ENCODE data around the gene MECP2. TPM values are rescaled to one million over a fixed set of nuclear protein-coding genes. Genes with fewer than 3 reads are reported as not detected.

MECP2 gene
- polyA plus RNA-seq, 4 donors = 9.4 to 18.4 (median 12.9) TPM

- Histone ChIP-seq H3K27ac (ENCODE audit: low read depth in 1 of 3, low read length in 2 of 3) (peak overlapping the region in 1 of 3 donors; percentile 41), H3K4me1 (ENCODE audit: control insufficient read depth in 3 of 3, insufficient read depth in 2 of 3, low read depth in 1 of 3, low read length in 2 of 3) (peaks cover 0 to 8% (median 0%) of the 10 kb centered on the region in 3 donors), H3K27me3 (ENCODE audit: control insufficient read depth in 3 of 3, insufficient read depth in 3 of 3, low read length in 3 of 3) (no peaks in the 10 kb centered on the region), H3K36me3 (ENCODE audit: control insufficient read depth in 3 of 3, insufficient read depth in 2 of 3, low read depth in 1 of 3, low read length in 3 of 3) (peaks cover 0 to 26% (median under 1%) of the 10 kb centered on the region in 3 donors), H3K9me3 (ENCODE audit: control insufficient read depth in 2 of 2, insufficient read depth in 1 of 2, low read depth in 1 of 2, low read length in 1 of 2) (no peaks in the 10 kb centered on the region), H3K4me3 (ENCODE audit: low read depth in 1 of 3, low read length in 3 of 3) (no peak overlapping the region)
- DNase-seq (no peak), FAIRE-seq (no peak)
- WGBS, 3 donors = 45 to 50% (median 45%) methylated on average over 7 of the region's 7 CpGs
These were observed 57.2 kb downstream of the MECP2 start for GRCh38 chrX:154040307-154040756.

DNA sequence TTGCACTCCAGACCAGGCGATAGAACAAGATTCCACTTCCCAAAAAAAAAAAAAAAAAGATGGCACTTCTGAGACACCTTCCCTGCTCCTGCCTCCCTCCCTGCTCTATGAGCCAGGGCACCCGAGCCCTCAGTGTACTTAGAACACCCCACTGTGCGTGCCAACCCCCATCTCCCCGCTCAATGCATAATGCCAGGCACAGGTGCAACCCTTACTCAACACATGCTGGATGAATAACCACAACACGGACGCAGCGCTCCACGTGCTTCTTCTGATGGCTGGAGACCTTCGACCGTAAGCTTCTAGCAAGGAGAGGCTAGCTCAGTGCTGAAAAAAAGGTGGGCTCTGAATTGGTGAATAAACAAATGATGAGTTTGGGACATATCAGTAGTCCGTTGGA lies 57.9 kb downstream of the MECP2 start:
- no peak for DNase-seq
- H3K4me1 ChIP-seq (ENCODE audit: control insufficient read depth in 3 of 3, insufficient read depth in 2 of 3, low read depth in 1 of 3, low read length in 2 of 3) = peaks cover 0 to 8% (median 0%) of the 10 kb centered on the region in 3 donors

DNA sequence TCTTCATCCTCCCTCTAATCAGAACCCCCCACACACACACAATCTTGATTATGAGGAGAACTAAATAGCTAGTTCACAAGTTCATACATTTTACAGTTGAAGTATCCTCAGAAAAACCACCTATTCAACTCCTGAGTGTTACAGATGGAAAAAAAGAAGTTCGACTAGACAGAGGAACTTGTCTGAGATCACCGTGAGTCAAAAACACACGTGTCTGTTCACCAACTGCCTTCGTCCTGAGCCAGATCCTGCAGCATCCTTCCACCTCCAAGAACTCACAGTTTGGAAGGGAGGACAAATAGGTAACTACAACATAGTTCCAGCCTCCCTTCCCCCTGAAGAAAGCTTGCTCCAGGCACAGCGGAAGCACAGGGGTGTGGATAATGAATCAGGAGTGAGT lies 58.9 kb downstream of the MECP2 start:
- H3K9me3 ChIP-seq (ENCODE audit: control insufficient read depth in 2 of 2, insufficient read depth in 1 of 2, low read depth in 1 of 2, low read length in 1 of 2) = no peaks in the 10 kb centered on the region
- no peak for DNase-seq
- H3K27ac ChIP-seq (ENCODE audit: low read depth in 1 of 3, low read length in 2 of 3) = no peak overlapping the region
- H3K4me3 ChIP-seq (ENCODE audit: low read depth in 1 of 3, low read length in 3 of 3) = no peak overlapping the region
- no peaks in the 10 kb centered on the region for H3K27me3 ChIP-seq (ENCODE audit: control insufficient read depth in 3 of 3, insufficient read depth in 3 of 3, low read length in 3 of 3)
- H3K4me1 ChIP-seq (ENCODE audit: control insufficient read depth in 3 of 3, insufficient read depth in 2 of 3, low read depth in 1 of 3, low read length in 2 of 3) = peaks cover 0 to 8% (median 0%) of the 10 kb centered on the region in 3 donors
- WGBS, 3 donors = 77 to 88% (median 85%) methylated on average over 5 of the region's 5 CpGs
- peaks cover 0 to 24% (median 2%) of the 10 kb centered on the region in 3 donors for H3K36me3 ChIP-seq (ENCODE audit: control insufficient read depth in 3 of 3, insufficient read depth in 2 of 3, low read depth in 1 of 3, low read length in 3 of 3)
- FAIRE-seq = no peak

More for the DNA sequence above, 57.9 kb downstream of the MECP2 start:
- H3K4me3 ChIP-seq (ENCODE audit: low read depth in 1 of 3, low read length in 3 of 3) = no peak overlapping the region
- 86 to 91% (median 90%) methylated on average over 11 of the region's 11 CpGs for whole genome bisulfite sequencing, 3 donors
- no peaks in the 10 kb centered on the region for H3K27me3 ChIP-seq (ENCODE audit: control insufficient read depth in 3 of 3, insufficient read depth in 3 of 3, low read length in 3 of 3)
- H3K36me3 ChIP-seq (ENCODE audit: control insufficient read depth in 3 of 3, insufficient read depth in 2 of 3, low read depth in 1 of 3, low read length in 3 of 3) = peaks cover 0 to 21% (median 2%) of the 10 kb centered on the region in 3 donors
- H3K9me3 ChIP-seq (ENCODE audit: control insufficient read depth in 2 of 2, insufficient read depth in 1 of 2, low read depth in 1 of 2, low read length in 1 of 2) = no peaks in the 10 kb centered on the region
- FAIRE-seq = no peak
- H3K27ac ChIP-seq (ENCODE audit: low read depth in 1 of 3, low read length in 2 of 3) = peak overlapping the region in 1 of 3 donors; percentile 41

- peak in 1 of 2 donors; percentile 31 for DNase-seq
- WGBS, 3 donors = 68 to 85% (median 77%) methylated on average over 5 of the region's 5 CpGs
- Histone ChIP-seq H3K9me3 (ENCODE audit: control insufficient read depth in 2 of 2, insufficient read depth in 1 of 2, low read depth in 1 of 2, low read length in 1 of 2) (no peaks in the 10 kb centered on the region), H3K27ac (ENCODE audit: low read depth in 1 of 3, low read length in 2 of 3) (no peak overlapping the region), H3K27me3 (ENCODE audit: control insufficient read depth in 3 of 3, insufficient read depth in 3 of 3, low read length in 3 of 3) (no peaks in the 10 kb centered on the region), H3K36me3 (ENCODE audit: control insufficient read depth in 3 of 3, insufficient read depth in 2 of 3, low read depth in 1 of 3, low read length in 3 of 3) (peaks cover 0 to 29% (median 2%) of the 10 kb centered on the region in 3 donors), H3K4me1 (ENCODE audit: control insufficient read depth in 3 of 3, insufficient read depth in 2 of 3, low read depth in 1 of 3, low read length in 2 of 3) (peaks cover 0 to 8% (median 0%) of the 10 kb centered on the region in 3 donors), H3K4me3 (ENCODE audit: low read depth in 1 of 3, low read length in 3 of 3) (no peak overlapping the region)
- FAIRE-seq = no peak
These were observed 59.8 kb downstream of the MECP2 start for GRCh38 chrX:154037754-154038153.

GRCh38 chrX:154036513-154036912 lies 61.0 kb downstream of the MECP2 start:
- no peak for FAIRE-seq
- no peak for DNase-seq
- WGBS, 3 donors = 70 to 90% (median 81%) methylated on average over 8 of the region's 8 CpGs
- no peak overlapping the region for H3K27ac ChIP-seq (ENCODE audit: low read depth in 1 of 3, low read length in 2 of 3)
- H3K36me3 ChIP-seq (ENCODE audit: control insufficient read depth in 3 of 3, insufficient read depth in 2 of 3, low read depth in 1 of 3, low read length in 3 of 3) = peaks cover 2 to 41% (median 4%) of the 10 kb centered on the region in 3 donors
- no peak overlapping the region for H3K4me3 ChIP-seq (ENCODE audit: low read depth in 1 of 3, low read length in 3 of 3)
- no peaks in the 10 kb centered on the region for H3K9me3 ChIP-seq (ENCODE audit: control insufficient read depth in 2 of 2, insufficient read depth in 1 of 2, low read depth in 1 of 2, low read length in 1 of 2)
- no peaks in the 10 kb centered on the region for H3K27me3 ChIP-seq (ENCODE audit: control insufficient read depth in 3 of 3, insufficient read depth in 3 of 3, low read length in 3 of 3)
- H3K4me1 ChIP-seq (ENCODE audit: control insufficient read depth in 3 of 3, insufficient read depth in 2 of 3, low read depth in 1 of 3, low read length in 2 of 3) = peaks cover 0 to 4% (median 0%) of the 10 kb centered on the region in 3 donors

DNA sequence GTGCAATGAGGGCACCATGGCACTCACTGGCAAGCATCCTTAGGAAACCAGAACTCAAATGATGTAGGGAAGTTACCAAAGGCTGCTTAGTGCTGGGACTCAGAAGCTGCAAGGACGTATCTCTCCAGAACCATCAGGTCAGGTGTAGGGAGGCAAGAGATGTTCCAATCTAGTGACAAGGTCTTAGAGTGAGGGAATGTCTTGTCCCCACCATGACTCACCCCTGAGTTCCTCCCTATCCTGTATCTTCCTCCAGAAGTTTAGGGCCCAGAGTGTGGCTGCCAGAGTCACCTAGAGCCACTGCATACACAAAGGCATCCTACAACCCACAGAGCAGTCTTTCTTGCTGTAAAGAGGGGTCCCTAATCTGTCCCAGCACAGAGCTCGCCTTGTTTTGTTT lies 63.7 kb downstream of the MECP2 start:
- peaks cover 0 to 9% (median 0%) of the 10 kb centered on the region in 3 donors for H3K4me1 ChIP-seq (ENCODE audit: control insufficient read depth in 3 of 3, insufficient read depth in 2 of 3, low read depth in 1 of 3, low read length in 2 of 3)
- H3K27ac ChIP-seq (ENCODE audit: low read depth in 1 of 3, low read length in 2 of 3) = no peak overlapping the region
- FAIRE-seq = no peak
- 78 to 96% (median 94%) methylated on average over 2 of the region's 2 CpGs for WGBS, 3 donors
- H3K9me3 ChIP-seq (ENCODE audit: control insufficient read depth in 2 of 2, insufficient read depth in 1 of 2, low read depth in 1 of 2, low read length in 1 of 2) = no peaks in the 10 kb centered on the region
- DNase-seq = no peak
- H3K27me3 ChIP-seq (ENCODE audit: control insufficient read depth in 3 of 3, insufficient read depth in 3 of 3, low read length in 3 of 3) = no peaks in the 10 kb centered on the region
- H3K4me3 ChIP-seq (ENCODE audit: low read depth in 1 of 3, low read length in 3 of 3) = no peak overlapping the region
- H3K36me3 ChIP-seq (ENCODE audit: control insufficient read depth in 3 of 3, insufficient read depth in 2 of 3, low read depth in 1 of 3, low read length in 3 of 3) = peaks cover 2 to 48% (median 11%) of the 10 kb centered on the region in 3 donors

GRCh38 chrX:154032653-154033052 lies 64.9 kb downstream of the MECP2 start:
- Histone ChIP-seq H3K9me3 (ENCODE audit: control insufficient read depth in 2 of 2, insufficient read depth in 1 of 2, low read depth in 1 of 2, low read length in 1 of 2) (no peaks in the 10 kb centered on the region), H3K27ac (ENCODE audit: low read depth in 1 of 3, low read length in 2 of 3) (no peak overlapping the region), H3K4me1 (ENCODE audit: control insufficient read depth in 3 of 3, insufficient read depth in 2 of 3, low read depth in 1 of 3, low read length in 2 of 3) (peaks cover 0 to 9% (median 0%) of the 10 kb centered on the region in 3 donors), H3K36me3 (ENCODE audit: control insufficient read depth in 3 of 3, insufficient read depth in 2 of 3, low read depth in 1 of 3, low read length in 3 of 3) (peaks cover 2 to 53% (median 14%) of the 10 kb centered on the region in 3 donors), H3K27me3 (ENCODE audit: control insufficient read depth in 3 of 3, insufficient read depth in 3 of 3, low read length in 3 of 3) (no peaks in the 10 kb centered on the region), H3K4me3 (ENCODE audit: low read depth in 1 of 3, low read length in 3 of 3) (no peak overlapping the region)
- 79 to 87% (median 83%) methylated on average over 9 of the region's 9 CpGs for WGBS, 3 donors
- FAIRE-seq (no peak), DNase-seq (no peak)

DNA sequence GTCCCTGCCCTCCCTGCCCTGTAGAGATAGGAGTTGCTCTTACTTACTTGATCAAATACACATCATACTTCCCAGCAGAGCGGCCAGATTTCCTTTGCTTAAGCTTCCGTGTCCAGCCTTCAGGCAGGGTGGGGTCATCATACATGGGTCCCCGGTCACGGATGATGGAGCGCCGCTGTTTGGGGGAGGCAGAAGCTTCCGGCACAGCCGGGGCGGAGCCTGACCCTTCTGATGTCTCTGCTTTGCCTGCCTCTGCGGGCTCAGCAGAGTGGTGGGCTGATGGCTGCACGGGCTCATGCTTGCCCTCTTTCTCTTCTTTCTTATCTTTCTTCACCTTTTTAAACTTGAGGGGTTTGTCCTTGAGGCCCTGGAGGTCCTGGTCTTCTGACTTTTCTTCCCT lies 65.4 kb downstream of the MECP2 start:
- H3K9me3 ChIP-seq (ENCODE audit: control insufficient read depth in 2 of 2, insufficient read depth in 1 of 2, low read depth in 1 of 2, low read length in 1 of 2) = no peaks in the 10 kb centered on the region
- FAIRE-seq (no peak), DNase-seq (no peak)
- no peaks in the 10 kb centered on the region for H3K27me3 ChIP-seq (ENCODE audit: control insufficient read depth in 3 of 3, insufficient read depth in 3 of 3, low read length in 3 of 3)
- H3K27ac ChIP-seq (ENCODE audit: low read depth in 1 of 3, low read length in 2 of 3) = no peak overlapping the region
- peaks cover 0 to 9% (median 0%) of the 10 kb centered on the region in 3 donors for H3K4me1 ChIP-seq (ENCODE audit: control insufficient read depth in 3 of 3, insufficient read depth in 2 of 3, low read depth in 1 of 3, low read length in 2 of 3)
- H3K4me3 ChIP-seq (ENCODE audit: low read depth in 1 of 3, low read length in 3 of 3) = no peak overlapping the region
- WGBS, 3 donors = 90 to 92% (median 92%) methylated on average over 11 of the region's 11 CpGs
- H3K36me3 ChIP-seq (ENCODE audit: control insufficient read depth in 3 of 3, insufficient read depth in 2 of 3, low read depth in 1 of 3, low read length in 3 of 3) = peaks cover 2 to 58% (median 14%) of the 10 kb centered on the region in 3 donors

Data from small intestine (tissue), 7 donors.